GM23338 (cell line): Measurements from ENCODE around the gene STPG2. TPM values are rescaled to one million over a fixed set of nuclear protein-coding genes. Genes with fewer than 3 reads are reported as not detected.

Experiments
- ATAC-seq: fragments of 200-7000 bp; cut with Tn5 transposase; 3 replicates; pipeline ENCODE4 v1.9.1; 2020
- DNase-seq: peaks from one replicate; pipeline ENCODE4 v3.0.0-alpha.2; 2015; ENCODE audit warnings: low spot score
- H2AFZ ChIP-seq: fragments of 200-600 bp; sonication (generic); 2 replicates; pipeline ENCODE4 v1.8.0; 2016; ENCODE audit warnings: antibody characterized with exemption, mild to moderate bottlenecking, moderate library complexity
- H3F3A ChIP-seq: fragments of 200-600 bp; sonication (generic); replicated peaks from 2 replicates; pipeline ENCODE4 v1.8.0; 2017; ENCODE audit warnings: antibody characterized with exemption, mixed run types, low read depth
- H3K27ac ChIP-seq: fragments of 200-600 bp; sonication (generic); 2 replicates; pipeline ENCODE4 v1.6.1; 2016; ENCODE audit warnings: low read depth
- H3K27me3 ChIP-seq: fragments of 200-600 bp; sonication (generic); 2 replicates; pipeline ENCODE4 v1.8.0; 2016; ENCODE audit warnings: mild to moderate bottlenecking, mixed run types, moderate library complexity; ENCODE audit not compliant: insufficient read depth
- H3K36me3 ChIP-seq: fragments of 200-600 bp; sonication (generic); 2 replicates; pipeline ENCODE4 v1.8.0; 2016; ENCODE audit warnings: mild to moderate bottlenecking; ENCODE audit not compliant: insufficient read depth
- H3K4me1 ChIP-seq: fragments of 200-600 bp; sonication (generic); 2 replicates; pipeline ENCODE4 v1.8.0; 2016; ENCODE audit warnings: mild to moderate bottlenecking, moderate library complexity; ENCODE audit not compliant: insufficient read depth
- H3K4me2 ChIP-seq: fragments of 200-600 bp; sonication (generic); 2 replicates; pipeline ENCODE4 v1.7.1; 2017; ENCODE audit warnings: mixed run types
- H3K4me3 ChIP-seq: fragments of 200-600 bp; sonication (generic); 2 replicates; pipeline ENCODE4 v1.6.1; 2016; ENCODE audit warnings: mixed run types
- H3K79me2 ChIP-seq: fragments of 200-600 bp; sonication (generic); replicated peaks from 2 replicates; pipeline ENCODE4 v1.8.0; 2017; ENCODE audit warnings: mild to moderate bottlenecking; ENCODE audit not compliant: insufficient read depth
- H3K9me2 ChIP-seq: fragments of 200-600 bp; sonication (generic); 2 replicates; pipeline ENCODE4 v1.8.0; 2017; ENCODE audit not compliant: insufficient read depth
- H4K20me1 ChIP-seq: fragments of 200-600 bp; sonication (generic); replicated peaks from 2 replicates; pipeline ENCODE4 v1.8.0; 2017; ENCODE audit warnings: mild to moderate bottlenecking; ENCODE audit not compliant: insufficient read depth
- H3K27ac Mint-ChIP-seq: 2 replicates; pipeline ENCODE4 v1.8.0; 2020; ENCODE audit warnings: inconsistent platforms, mild to moderate bottlenecking, moderate library complexity, mixed read lengths
- H3K27me3 Mint-ChIP-seq: 3 replicates; pipeline ENCODE4 v1.8.0; 2022; ENCODE audit warnings: low read depth, mild to moderate bottlenecking, moderate library complexity, mixed read lengths, inconsistent platforms; ENCODE audit not compliant: insufficient read depth, poor library complexity
- H3K36me3 Mint-ChIP-seq: 3 replicates; pipeline ENCODE4 v1.8.0; 2021; ENCODE audit warnings: low read depth, mild to moderate bottlenecking, inconsistent platforms, moderate library complexity, mixed read lengths
- H3K4me1 Mint-ChIP-seq: 3 replicates; pipeline ENCODE4 v1.8.0; 2020; ENCODE audit warnings: mild to moderate bottlenecking, inconsistent platforms, mixed read lengths
- H3K4me3 Mint-ChIP-seq: 3 replicates; pipeline ENCODE4 v1.8.0; 2021; ENCODE audit warnings: moderate library complexity, mild to moderate bottlenecking, inconsistent platforms, mixed read lengths
- H3K9me3 Mint-ChIP-seq: 3 replicates; pipeline ENCODE4 v1.8.0; 2020; ENCODE audit warnings: moderate library complexity, mild to moderate bottlenecking, inconsistent platforms, mixed read lengths
- EZH2 ChIP-seq: fragments of 200-600 bp; sonication (generic); IDR thresholded peaks from one replicate; pipeline ENCODE4 v1.8.0; 2017; ENCODE audit warnings: antibody characterized with exemption, mild to moderate bottlenecking, low read depth; ENCODE audit not compliant: unreplicated experiment
- EZH2phosphoT487 ChIP-seq: fragments of 200-600 bp; sonication (generic); IDR thresholded peaks from one replicate; pipeline ENCODE4 v1.8.1; 2018; ENCODE audit warnings: antibody characterized with exemption; ENCODE audit not compliant: unreplicated experiment
- REST ChIP-seq: IDR thresholded peaks from one replicate; pipeline ENCODE4 v1.6.1; 2018; ENCODE audit warnings: antibody characterized with exemption; ENCODE audit not compliant: unreplicated experiment
- STAT1 ChIP-seq: IDR thresholded peaks from one replicate; pipeline ENCODE4 v1.6.1; 2016; ENCODE audit warnings: antibody characterized with exemption; ENCODE audit not compliant: unreplicated experiment
- ZNF114 ChIP-seq: fragments of 250-450 bp; sonication (Bioruptor Pico); IDR thresholded peaks from 2 replicates; pipeline ENCODE4 v1.5.0; 2020; ENCODE audit warnings: mild to moderate bottlenecking, moderate library complexity
- polyA plus RNA-seq: library from polyadenylated mRNA; unstranded; fragments of >200 nt; fragmentation: Nextera tagmentation; extraction: Ambion mirVana; gene quantifications from 2 replicates; pipeline ENCODE4 v1.2.1, GENCODE V29; 2016
- total RNA-seq: library from RNA; depleted of rRNA; stranded (reverse); fragments of >200 nt; shearing (Covaris generic); gene quantifications from 2 replicates; pipeline ENCODE4 v1.2.3, GENCODE V29; 2014
- TF ChIP-seq, protein P1 (sequence below): fragments of 250-450 bp; sonication (Bioruptor Pico); IDR thresholded peaks from 2 replicates; pipeline ENCODE4 v1.5.0; 2020; ENCODE audit warnings: mild to moderate bottlenecking, moderate library complexity
- TF ChIP-seq, protein P2 (sequence below), 2 experiments: fragments of 200-600 bp in 1 of 2; sonication (generic) in 1 of 2; conservative IDR thresholded peaks; 2 replicates each; pipeline versions ENCODE4 v1.5.1 to v1.6.1; 2016 to 2017; ENCODE audit warnings: antibody characterized with exemption in 2 of 2, low read depth in 2 of 2, mild to moderate bottlenecking in 2 of 2, moderate library complexity in 1 of 2

STPG2 gene
- total and polyA plus RNA-seq, 2 experiments from 2014 or later: 0.17 to 0.32 TPM

DNA sequence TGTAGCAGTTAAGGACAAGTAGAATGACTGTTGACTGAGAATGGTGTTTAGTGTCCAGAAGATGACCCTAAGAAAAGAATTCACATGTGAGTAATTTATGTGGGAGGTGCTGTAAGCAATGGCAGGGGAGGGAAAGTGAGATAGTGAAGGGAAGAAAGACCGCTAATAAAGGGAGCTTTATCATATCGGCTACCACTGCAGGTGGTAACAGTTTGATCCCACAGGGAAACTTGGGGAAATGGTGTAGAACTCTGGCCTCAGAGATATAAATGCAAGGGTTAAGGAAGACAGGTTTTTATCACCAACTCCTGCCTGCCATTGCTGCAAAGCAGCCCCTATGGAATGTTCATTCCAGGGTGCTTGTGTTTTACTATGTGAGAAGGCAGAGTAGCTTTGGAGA is 489.6 kb downstream of the STPG2 start (continued):
- TF ChIP-seq, protein P1, sequence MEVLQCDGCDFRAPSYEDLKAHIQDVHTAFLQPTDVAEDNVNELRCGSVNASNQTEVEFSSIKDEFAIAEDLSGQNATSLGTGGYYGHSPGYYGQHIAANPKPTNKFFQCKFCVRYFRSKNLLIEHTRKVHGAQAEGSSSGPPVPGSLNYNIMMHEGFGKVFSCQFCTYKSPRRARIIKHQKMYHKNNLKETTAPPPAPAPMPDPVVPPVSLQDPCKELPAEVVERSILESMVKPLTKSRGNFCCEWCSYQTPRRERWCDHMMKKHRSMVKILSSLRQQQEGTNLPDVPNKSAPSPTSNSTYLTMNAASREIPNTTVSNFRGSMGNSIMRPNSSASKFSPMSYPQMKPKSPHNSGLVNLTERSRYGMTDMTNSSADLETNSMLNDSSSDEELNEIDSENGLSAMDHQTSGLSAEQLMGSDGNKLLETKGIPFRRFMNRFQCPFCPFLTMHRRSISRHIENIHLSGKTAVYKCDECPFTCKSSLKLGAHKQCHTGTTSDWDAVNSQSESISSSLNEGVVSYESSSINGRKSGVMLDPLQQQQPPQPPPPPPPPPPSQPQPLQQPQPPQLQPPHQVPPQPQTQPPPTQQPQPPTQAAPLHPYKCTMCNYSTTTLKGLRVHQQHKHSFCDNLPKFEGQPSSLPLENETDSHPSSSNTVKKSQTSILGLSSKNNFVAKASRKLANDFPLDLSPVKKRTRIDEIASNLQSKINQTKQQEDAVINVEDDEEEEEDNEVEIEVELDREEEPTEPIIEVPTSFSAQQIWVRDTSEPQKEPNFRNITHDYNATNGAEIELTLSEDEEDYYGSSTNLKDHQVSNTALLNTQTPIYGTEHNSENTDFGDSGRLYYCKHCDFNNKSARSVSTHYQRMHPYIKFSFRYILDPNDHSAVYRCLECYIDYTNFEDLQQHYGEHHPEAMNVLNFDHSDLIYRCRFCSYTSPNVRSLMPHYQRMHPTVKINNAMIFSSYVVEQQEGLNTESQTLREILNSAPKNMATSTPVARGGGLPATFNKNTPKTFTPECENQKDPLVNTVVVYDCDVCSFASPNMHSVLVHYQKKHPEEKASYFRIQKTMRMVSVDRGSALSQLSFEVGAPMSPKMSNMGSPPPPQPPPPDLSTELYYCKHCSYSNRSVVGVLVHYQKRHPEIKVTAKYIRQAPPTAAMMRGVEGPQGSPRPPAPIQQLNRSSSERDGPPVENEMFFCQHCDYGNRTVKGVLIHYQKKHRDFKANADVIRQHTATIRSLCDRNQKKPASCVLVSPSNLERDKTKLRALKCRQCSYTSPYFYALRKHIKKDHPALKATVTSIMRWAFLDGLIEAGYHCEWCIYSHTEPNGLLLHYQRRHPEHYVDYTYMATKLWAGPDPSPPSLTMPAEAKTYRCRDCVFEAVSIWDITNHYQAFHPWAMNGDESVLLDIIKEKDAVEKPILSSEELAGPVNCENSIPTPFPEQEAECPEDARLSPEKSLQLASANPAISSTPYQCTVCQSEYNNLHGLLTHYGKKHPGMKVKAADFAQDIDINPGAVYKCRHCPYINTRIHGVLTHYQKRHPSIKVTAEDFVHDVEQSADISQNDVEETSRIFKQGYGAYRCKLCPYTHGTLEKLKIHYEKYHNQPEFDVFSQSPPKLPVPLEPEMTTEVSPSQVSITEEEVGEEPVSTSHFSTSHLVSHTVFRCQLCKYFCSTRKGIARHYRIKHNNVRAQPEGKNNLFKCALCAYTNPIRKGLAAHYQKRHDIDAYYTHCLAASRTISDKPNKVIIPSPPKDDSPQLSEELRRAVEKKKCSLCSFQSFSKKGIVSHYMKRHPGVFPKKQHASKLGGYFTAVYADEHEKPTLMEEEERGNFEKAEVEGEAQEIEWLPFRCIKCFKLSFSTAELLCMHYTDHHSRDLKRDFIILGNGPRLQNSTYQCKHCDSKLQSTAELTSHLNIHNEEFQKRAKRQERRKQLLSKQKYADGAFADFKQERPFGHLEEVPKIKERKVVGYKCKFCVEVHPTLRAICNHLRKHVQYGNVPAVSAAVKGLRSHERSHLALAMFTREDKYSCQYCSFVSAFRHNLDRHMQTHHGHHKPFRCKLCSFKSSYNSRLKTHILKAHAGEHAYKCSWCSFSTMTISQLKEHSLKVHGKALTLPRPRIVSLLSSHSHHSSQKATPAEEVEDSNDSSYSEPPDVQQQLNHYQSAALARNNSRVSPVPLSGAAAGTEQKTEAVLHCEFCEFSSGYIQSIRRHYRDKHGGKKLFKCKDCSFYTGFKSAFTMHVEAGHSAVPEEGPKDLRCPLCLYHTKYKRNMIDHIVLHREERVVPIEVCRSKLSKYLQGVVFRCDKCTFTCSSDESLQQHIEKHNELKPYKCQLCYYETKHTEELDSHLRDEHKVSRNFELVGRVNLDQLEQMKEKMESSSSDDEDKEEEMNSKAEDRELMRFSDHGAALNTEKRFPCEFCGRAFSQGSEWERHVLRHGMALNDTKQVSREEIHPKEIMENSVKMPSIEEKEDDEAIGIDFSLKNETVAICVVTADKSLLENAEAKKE (CRISPR knock-in tag): no peak
- TF ChIP-seq EZH2phosphoT487: no peak

DNA sequence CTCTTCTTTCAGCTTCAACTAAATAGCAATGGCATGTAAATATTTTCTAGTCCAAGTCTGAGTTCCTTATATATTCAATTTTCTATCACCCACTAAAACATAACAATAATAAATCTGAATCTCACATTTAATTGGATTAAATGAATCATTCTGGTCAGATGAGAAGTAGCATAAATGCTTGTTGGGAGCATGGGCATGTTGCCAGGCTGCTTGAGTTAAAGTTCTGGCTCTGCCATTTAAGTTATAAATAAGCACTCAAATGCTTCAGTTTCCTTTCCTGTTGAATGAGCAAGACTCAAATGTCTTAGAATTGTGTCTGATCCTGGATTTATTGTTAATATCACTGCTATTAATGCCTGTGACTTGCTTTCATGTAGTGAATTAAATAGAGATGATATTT is 496.3 kb downstream of the STPG2 start:
- no peak overlapping the region for H3K4me3 ChIP-seq
- Mint-ChIP-seq H3K27ac (no peak overlapping the region), H3K27me3 (no peaks in the 10 kb centered on the region), H3K4me3 (no peak overlapping the region), H3K9me3 (no peaks in the 10 kb centered on the region), H3K4me1 (no peaks in the 10 kb centered on the region), H3K36me3 (no peaks in the 10 kb centered on the region)
- no peaks in the 10 kb centered on the region for H3K27me3 ChIP-seq
- H3K79me2 ChIP-seq: no peaks in the 10 kb centered on the region
- H3K27ac ChIP-seq: no peak overlapping the region
- no peak overlapping the region for H2AFZ ChIP-seq
- ATAC-seq: no peak
- no peaks in the 10 kb centered on the region for H3F3A ChIP-seq
- no peak for DNase-seq
- no peak overlapping the region for H3K4me2 ChIP-seq
- H4K20me1 ChIP-seq: no peaks in the 10 kb centered on the region
- H3K4me1 ChIP-seq: no peaks in the 10 kb centered on the region
- H3K36me3 ChIP-seq: no peaks in the 10 kb centered on the region
- H3K9me2 ChIP-seq: no peaks in the 10 kb centered on the region
- no peak for TF ChIP-seq STAT1
- TF ChIP-seq EZH2: no peak
- TF ChIP-seq ZNF114 (CRISPR knock-in tag): no peak
- no peak for TF ChIP-seq REST
- TF ChIP-seq EZH2phosphoT487: no peak
- TF ChIP-seq, protein P2, sequence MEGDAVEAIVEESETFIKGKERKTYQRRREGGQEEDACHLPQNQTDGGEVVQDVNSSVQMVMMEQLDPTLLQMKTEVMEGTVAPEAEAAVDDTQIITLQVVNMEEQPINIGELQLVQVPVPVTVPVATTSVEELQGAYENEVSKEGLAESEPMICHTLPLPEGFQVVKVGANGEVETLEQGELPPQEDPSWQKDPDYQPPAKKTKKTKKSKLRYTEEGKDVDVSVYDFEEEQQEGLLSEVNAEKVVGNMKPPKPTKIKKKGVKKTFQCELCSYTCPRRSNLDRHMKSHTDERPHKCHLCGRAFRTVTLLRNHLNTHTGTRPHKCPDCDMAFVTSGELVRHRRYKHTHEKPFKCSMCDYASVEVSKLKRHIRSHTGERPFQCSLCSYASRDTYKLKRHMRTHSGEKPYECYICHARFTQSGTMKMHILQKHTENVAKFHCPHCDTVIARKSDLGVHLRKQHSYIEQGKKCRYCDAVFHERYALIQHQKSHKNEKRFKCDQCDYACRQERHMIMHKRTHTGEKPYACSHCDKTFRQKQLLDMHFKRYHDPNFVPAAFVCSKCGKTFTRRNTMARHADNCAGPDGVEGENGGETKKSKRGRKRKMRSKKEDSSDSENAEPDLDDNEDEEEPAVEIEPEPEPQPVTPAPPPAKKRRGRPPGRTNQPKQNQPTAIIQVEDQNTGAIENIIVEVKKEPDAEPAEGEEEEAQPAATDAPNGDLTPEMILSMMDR (conservative IDR thresholded peaks at IDR 0.05; ENCODE audit: low read depth in 2 of 2): no peak
